ENCODE results near the gene NOG.
A peak's percentile ranks its signal among the peaks of the same experiment; 100 is the strongest.

Gene NOG

GRCh38 chr17:56593646-56594319 is at the start of gene NOG:
Gene NOG (plus strand): TSS chr17:56593699. CDS start chr17:56594224, 525 bp downstream.
- DNase-seq = peak in 1 of 2 experiments; percentile 82

GRCh38 chr17:56545106-56545505 is 48.4 kb upstream of the NOG start:
- DNase-seq = no peak

GRCh38 chr17:56545930-56546329 is 47.6 kb upstream of the NOG start:
- DNase-seq = no peak

- no peak for DNase-seq
These were observed 44.8 kb upstream of the NOG start for GRCh38 chr17:56548661-56549060.

- DNase-seq = no peak
These were observed 44.0 kb upstream of the NOG start for GRCh38 chr17:56549501-56549900.

GRCh38 chr17:56557682-56558081 is 35.8 kb upstream of the NOG start:
- DNase-seq = no peak

- DNase-seq = no peak
These were observed 35.4 kb upstream of the NOG start for GRCh38 chr17:56558088-56558487.

- no peak for DNase-seq
These were observed 23.3 kb upstream of the NOG start for GRCh38 chr17:56570199-56570598.

- no peak for DNase-seq
These were observed 22.0 kb upstream of the NOG start for GRCh38 chr17:56571456-56571855.

- no peak for DNase-seq
These were observed 16.2 kb upstream of the NOG start for GRCh38 chr17:56577190-56577842.

- DNase-seq = no peak
These were observed 15.7 kb upstream of the NOG start for GRCh38 chr17:56577843-56578204.

- DNase-seq = no peak
These were observed 11.6 kb upstream of the NOG start for GRCh38 chr17:56581635-56582627.

GRCh38 chr17:56583772-56584171 is 9.7 kb upstream of the NOG start:
- DNase-seq = no peak

- no peak for DNase-seq
These were observed 6.2 kb upstream of the NOG start for GRCh38 chr17:56587298-56587697.

GRCh38 chr17:56592487-56593085 is 913 bp upstream of the NOG start:
- peak; percentile 64 to 79 for DNase-seq

- peak; percentile 64 to 76 for DNase-seq
These were observed 333 bp upstream of the NOG start for GRCh38 chr17:56593086-56593645.

GRCh38 chr17:56594320-56595107 is 1.0 kb downstream of the NOG start:
- DNase-seq = peak in 1 of 2 experiments; percentile 59

GRCh38 chr17:56595108-56595418 is 1.6 kb downstream of the NOG start:
- DNase-seq = no peak

GRCh38 chr17:56595831-56596690 is 2.6 kb downstream of the NOG start:
- peak in 1 of 2 experiments; percentile 24 for DNase-seq

- DNase-seq = no peak
These were observed 3.4 kb downstream of the NOG start for GRCh38 chr17:56596691-56597494.
